ENCODE measurements around the gene SPAAR. TPM values are rescaled to one million over a fixed set of nuclear protein-coding genes. Genes with fewer than 3 reads are reported as not detected.

SPAAR gene
- total RNA-seq, 1 donor from 2014 or later = not detected

GRCh38 chr9:35940458-35941407 lies 31.4 kb downstream of the SPAAR start:
- peak overlapping the region; percentile 39 for H3K27ac Mint-ChIP-seq (ENCODE audit: unreplicated experiment)
- DNase-seq = no peak
- H3K4me3 Mint-ChIP-seq (ENCODE audit: unreplicated experiment) = no peak overlapping the region
- peaks cover 9% of the 10 kb centered on the region for H3K36me3 Mint-ChIP-seq (ENCODE audit: unreplicated experiment)
- peaks cover 2% of the 10 kb centered on the region for H3K9me3 Mint-ChIP-seq (ENCODE audit: unreplicated experiment)
- no peaks in the 10 kb centered on the region for H3K4me1 Mint-ChIP-seq (ENCODE audit: low read depth, unreplicated experiment)
- TF ChIP-seq, protein P1, sequence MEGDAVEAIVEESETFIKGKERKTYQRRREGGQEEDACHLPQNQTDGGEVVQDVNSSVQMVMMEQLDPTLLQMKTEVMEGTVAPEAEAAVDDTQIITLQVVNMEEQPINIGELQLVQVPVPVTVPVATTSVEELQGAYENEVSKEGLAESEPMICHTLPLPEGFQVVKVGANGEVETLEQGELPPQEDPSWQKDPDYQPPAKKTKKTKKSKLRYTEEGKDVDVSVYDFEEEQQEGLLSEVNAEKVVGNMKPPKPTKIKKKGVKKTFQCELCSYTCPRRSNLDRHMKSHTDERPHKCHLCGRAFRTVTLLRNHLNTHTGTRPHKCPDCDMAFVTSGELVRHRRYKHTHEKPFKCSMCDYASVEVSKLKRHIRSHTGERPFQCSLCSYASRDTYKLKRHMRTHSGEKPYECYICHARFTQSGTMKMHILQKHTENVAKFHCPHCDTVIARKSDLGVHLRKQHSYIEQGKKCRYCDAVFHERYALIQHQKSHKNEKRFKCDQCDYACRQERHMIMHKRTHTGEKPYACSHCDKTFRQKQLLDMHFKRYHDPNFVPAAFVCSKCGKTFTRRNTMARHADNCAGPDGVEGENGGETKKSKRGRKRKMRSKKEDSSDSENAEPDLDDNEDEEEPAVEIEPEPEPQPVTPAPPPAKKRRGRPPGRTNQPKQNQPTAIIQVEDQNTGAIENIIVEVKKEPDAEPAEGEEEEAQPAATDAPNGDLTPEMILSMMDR (IDR thresholded peaks at IDR 0.05; ENCODE audit: partially characterized antibody, unreplicated experiment) = no peak
- H3K27me3 Mint-ChIP-seq (ENCODE audit: unreplicated experiment) = peaks cover 5% of the 10 kb centered on the region

DNA sequence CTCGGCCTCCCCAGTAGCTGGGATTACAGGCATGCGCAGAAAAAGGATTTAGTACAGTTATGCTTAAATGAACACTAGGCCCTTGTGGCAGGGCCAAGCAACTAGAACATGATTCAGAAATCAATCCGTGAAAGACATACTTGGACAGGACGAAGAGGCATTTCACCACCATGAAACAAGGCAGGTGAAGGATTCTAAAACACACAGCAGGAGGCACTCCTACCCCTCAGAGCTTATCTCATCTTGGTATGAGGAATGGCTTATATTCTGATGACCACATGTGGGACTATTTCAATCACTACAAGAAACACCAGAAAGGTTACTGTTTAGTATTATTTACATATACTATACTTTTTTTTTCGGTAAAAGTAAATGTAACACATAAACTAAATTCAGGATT lies 33.0 kb downstream of the SPAAR start:
- Mint-ChIP-seq H3K27me3 (ENCODE audit: unreplicated experiment) (peaks cover 5% of the 10 kb centered on the region), H3K4me3 (ENCODE audit: unreplicated experiment) (no peak overlapping the region)
- TF ChIP-seq, protein P1 (IDR thresholded peaks at IDR 0.05; ENCODE audit: partially characterized antibody, unreplicated experiment) = no peak

DNA sequence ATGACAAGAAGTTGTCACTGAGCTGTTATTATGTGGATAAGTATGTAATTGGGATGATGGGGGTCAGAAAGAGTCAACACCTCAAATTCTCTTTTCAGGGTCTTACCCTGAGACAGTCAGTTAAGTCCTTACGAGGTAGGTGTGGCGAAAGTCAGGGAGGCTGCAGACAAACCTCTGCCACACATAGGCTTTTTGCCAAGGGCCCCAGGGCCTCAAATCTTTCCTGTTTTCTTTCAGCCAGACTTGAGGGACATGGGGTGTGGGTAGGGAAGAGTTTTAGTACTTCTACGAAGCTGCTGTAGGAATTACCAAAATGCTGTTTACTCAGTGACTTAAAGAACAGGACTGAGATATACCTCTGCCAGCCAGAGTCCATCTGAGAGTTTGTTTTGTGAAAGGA lies 34.9 kb downstream of the SPAAR start:
- Mint-ChIP-seq H3K9me3 (ENCODE audit: unreplicated experiment) (peaks cover 2% of the 10 kb centered on the region), H3K27me3 (ENCODE audit: unreplicated experiment) (peaks cover 5% of the 10 kb centered on the region), H3K27ac (ENCODE audit: unreplicated experiment) (no peak overlapping the region), H3K36me3 (ENCODE audit: unreplicated experiment) (peaks cover 5% of the 10 kb centered on the region), H3K4me1 (ENCODE audit: low read depth, unreplicated experiment) (no peaks in the 10 kb centered on the region), H3K4me3 (ENCODE audit: unreplicated experiment) (no peak overlapping the region)
- TF ChIP-seq, protein P1 (IDR thresholded peaks at IDR 0.05; ENCODE audit: partially characterized antibody, unreplicated experiment) = no peak
- DNase-seq = no peak

More for the DNA sequence above, 33.0 kb downstream of the SPAAR start:
- H3K9me3 Mint-ChIP-seq (ENCODE audit: unreplicated experiment) = peaks cover 2% of the 10 kb centered on the region
- H3K4me1 Mint-ChIP-seq (ENCODE audit: low read depth, unreplicated experiment) = no peaks in the 10 kb centered on the region
- DNase-seq = no peak
- H3K36me3 Mint-ChIP-seq (ENCODE audit: unreplicated experiment) = peaks cover 7% of the 10 kb centered on the region
- H3K27ac Mint-ChIP-seq (ENCODE audit: unreplicated experiment) = no peak overlapping the region

GRCh38 chr9:35944841-35945240 lies 35.6 kb downstream of the SPAAR start:
- no peak for DNase-seq
- no peaks in the 10 kb centered on the region for H3K4me1 Mint-ChIP-seq (ENCODE audit: low read depth, unreplicated experiment)
- peaks cover 5% of the 10 kb centered on the region for H3K27me3 Mint-ChIP-seq (ENCODE audit: unreplicated experiment)
- peaks cover 5% of the 10 kb centered on the region for H3K36me3 Mint-ChIP-seq (ENCODE audit: unreplicated experiment)
- H3K4me3 Mint-ChIP-seq (ENCODE audit: unreplicated experiment) = no peak overlapping the region
- H3K9me3 Mint-ChIP-seq (ENCODE audit: unreplicated experiment) = peaks cover 2% of the 10 kb centered on the region
- TF ChIP-seq, protein P1 (IDR thresholded peaks at IDR 0.05; ENCODE audit: partially characterized antibody, unreplicated experiment) = no peak
- no peak overlapping the region for H3K27ac Mint-ChIP-seq (ENCODE audit: unreplicated experiment)

All from glutamatergic neuron (in vitro differentiated cells).